ENCODE results near the gene FTO. TPM values are rescaled to one million over a fixed set of nuclear protein-coding genes. Genes with fewer than 3 reads are reported as not detected.

Gene FTO
- total RNA-seq, 2 experiments from 2014 or later, result 48.6 to 53.2 TPM

DNA sequence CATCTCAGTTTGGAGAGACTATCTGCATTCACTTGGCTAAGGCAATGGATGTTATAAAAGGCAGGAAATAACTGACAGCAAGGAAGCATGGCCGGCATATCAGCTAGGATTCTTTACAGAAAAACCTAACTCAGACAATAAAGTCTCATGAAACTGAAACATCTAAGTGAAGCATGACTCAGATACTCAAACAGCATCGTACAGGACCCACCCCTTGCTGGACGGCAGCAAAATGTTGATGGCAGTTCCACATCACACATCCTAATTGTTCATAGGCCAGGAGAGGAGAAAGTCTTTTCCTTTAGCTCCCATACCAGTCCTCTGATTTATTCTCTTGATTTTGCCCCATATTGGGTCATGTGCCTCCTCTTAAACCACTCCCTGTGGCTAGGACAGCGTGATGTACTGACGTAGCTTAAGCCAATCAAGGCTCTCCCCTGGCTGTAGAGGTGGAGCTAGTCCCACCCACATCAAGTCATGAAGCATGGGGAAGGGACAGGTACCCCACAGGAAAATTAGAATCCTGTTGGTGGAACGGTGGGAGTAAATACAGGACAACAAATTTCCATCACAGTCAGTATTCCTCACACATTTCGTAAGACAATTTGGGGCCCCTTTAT lies 403.7 kb downstream of the FTO start:
- DNase-seq (no peak), ATAC-seq (no peak)
- Mint-ChIP-seq H3K9me3 (no peaks in the 10 kb centered on the region), H3K27me3 (no peaks in the 10 kb centered on the region), H3K4me1 (ENCODE audit: low read depth) (no peaks in the 10 kb centered on the region), H3K27ac (no peak overlapping the region), H3K4me3 (no peak overlapping the region), H3K36me3 (ENCODE audit: low read depth) (peaks cover 10% of the 10 kb centered on the region)
- intact Hi-C loops (cut with micrococcal nuclease), result no loop called here
- ChIA-PET POLR2A (interaction anchor here (0.5 kb wide), 1 partner anchor 696 kb away, joined by 4 read pairs; no protein-coding TSS in a partner anchor), CTCF (no interaction called here)
- TF ChIP-seq, protein P1, sequence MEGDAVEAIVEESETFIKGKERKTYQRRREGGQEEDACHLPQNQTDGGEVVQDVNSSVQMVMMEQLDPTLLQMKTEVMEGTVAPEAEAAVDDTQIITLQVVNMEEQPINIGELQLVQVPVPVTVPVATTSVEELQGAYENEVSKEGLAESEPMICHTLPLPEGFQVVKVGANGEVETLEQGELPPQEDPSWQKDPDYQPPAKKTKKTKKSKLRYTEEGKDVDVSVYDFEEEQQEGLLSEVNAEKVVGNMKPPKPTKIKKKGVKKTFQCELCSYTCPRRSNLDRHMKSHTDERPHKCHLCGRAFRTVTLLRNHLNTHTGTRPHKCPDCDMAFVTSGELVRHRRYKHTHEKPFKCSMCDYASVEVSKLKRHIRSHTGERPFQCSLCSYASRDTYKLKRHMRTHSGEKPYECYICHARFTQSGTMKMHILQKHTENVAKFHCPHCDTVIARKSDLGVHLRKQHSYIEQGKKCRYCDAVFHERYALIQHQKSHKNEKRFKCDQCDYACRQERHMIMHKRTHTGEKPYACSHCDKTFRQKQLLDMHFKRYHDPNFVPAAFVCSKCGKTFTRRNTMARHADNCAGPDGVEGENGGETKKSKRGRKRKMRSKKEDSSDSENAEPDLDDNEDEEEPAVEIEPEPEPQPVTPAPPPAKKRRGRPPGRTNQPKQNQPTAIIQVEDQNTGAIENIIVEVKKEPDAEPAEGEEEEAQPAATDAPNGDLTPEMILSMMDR (IDR thresholded peaks at IDR 0.05), result no peak

DNA sequence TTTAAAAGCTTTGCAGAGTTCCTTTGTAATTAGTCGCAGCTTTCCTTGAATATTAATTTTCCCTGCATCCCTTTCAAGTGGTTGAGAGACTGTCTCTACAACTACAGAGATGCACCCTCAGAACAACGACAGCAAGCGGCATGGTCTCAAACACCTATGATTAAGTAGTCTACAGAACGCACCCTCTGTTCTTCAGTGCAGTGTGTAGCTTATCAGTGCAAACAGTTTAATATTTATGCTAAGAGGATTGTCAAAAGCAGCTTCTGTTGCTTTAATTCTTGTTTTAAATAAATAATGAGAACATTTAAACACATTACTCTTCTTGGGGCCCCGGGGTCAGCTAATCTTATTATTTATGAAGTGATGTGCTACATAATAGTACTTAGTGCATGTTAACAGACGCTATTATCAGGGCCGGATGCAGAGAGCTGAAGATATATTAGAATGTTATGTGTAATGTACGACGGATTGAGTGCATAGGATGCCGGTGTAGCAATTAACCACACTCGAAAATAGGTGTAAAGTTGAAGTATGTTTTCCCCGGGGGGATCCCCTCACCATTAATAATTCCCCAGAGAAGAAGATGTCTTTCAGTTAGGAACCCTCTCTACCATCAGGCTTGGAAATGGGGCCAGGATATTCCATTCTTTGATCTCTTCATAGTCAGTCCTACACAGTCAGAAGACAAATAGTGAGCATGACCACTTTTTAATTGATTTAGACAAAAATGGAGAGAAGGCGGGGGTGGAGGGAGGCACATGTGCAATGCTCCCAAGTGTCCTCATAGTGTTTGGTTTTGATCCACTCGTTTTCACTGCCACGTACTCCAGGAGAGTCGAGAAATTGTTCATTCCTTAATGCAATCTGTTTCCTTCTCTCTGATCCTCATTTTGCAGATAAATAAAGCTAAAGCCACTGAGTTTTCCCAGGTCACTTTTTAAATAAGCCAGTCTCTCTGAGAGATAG lies 406.3 kb downstream of the FTO start:
- ChIA-PET POLR2A (no interaction called here), CTCF (no interaction called here)
- TF ChIP-seq, protein P1 (IDR thresholded peaks at IDR 0.05), result no peak
- H3K4me1 Mint-ChIP-seq (ENCODE audit: low read depth), result no peaks in the 10 kb centered on the region
- H3K27ac Mint-ChIP-seq, result no peak overlapping the region
- no peaks in the 10 kb centered on the region for H3K27me3 Mint-ChIP-seq
- ATAC-seq (no peak), DNase-seq (no peak)
- H3K4me3 Mint-ChIP-seq, result no peak overlapping the region
- H3K36me3 Mint-ChIP-seq (ENCODE audit: low read depth), result peaks cover 25% of the 10 kb centered on the region
- H3K9me3 Mint-ChIP-seq, result no peaks in the 10 kb centered on the region
- intact Hi-C loops (cut with micrococcal nuclease), result no loop called here

DNA sequence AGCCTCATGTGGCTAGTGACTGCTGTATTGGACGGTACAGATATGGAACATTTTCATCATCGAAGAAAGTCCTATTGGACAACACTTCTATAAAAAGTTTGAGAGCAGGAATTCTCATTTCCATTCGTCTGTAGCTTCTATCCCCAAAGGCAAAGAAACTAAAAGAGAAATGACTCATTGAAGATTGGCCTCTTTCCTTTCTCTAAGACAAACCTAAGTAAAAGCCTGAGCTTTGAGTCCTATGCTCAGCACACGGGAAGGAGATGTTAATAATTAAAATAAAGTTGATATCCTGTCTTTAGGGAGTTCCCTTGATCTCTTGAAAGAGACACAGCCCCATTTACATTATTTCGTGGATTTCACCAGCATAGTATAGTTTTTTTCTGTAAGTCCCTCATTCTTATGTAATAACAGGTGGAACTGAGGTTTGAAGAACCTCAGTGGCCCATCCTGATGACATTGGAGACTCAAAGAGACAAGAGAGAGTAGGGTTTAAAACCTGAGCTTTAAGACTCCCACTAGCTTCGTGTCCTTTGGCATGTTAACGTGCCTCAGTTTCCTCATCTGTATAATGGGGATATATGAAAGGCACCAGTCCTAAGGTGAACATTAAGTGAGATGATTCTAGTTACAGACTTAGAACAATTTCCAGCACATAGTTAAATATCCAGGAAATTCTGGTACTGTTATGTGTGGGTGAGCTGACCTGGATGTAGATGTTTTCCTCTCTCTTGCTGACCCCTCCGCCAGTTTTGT lies 408.7 kb downstream of the FTO start:
- ATAC-seq (no peak), DNase-seq (no peak)
- H3K27me3 Mint-ChIP-seq, result no peaks in the 10 kb centered on the region
- ChIA-PET POLR2A (no interaction called here), CTCF (interaction anchor here (1.2 kb wide), 1 partner anchor 370 kb away, joined by 3 read pairs; no protein-coding TSS in a partner anchor)
- intact Hi-C loops (cut with micrococcal nuclease), result no loop called here
- no peaks in the 10 kb centered on the region for H3K9me3 Mint-ChIP-seq
- no peak overlapping the region for H3K27ac Mint-ChIP-seq
- H3K36me3 Mint-ChIP-seq (ENCODE audit: low read depth), result peaks cover 31% of the 10 kb centered on the region
- TF ChIP-seq, protein P1 (IDR thresholded peaks at IDR 0.05), result no peak
- no peaks in the 10 kb centered on the region for H3K4me1 Mint-ChIP-seq (ENCODE audit: low read depth)
- H3K4me3 Mint-ChIP-seq, result no peak overlapping the region

DNA sequence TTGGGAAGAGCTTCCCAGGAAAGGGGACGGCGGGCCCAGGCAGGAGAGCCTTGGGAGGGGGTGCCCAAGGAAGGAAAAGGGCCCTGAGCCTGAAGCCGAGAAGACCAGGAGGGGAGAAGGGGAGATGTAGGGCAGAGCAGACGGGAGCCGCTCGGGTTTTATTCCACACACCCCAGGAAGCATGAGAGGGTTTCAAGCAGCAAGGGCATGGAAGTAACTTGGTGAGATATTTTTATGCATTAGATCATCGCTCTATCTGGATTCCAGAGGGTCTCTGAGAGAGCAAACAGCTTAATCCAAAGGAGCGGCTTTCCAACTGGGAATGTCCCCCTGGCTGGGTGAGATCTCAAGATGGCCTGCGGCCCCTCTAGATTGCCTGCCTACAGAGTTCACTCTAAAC lies 411.6 kb downstream of the FTO start:
- DNase-seq, result no peak
- Mint-ChIP-seq H3K9me3 (no peaks in the 10 kb centered on the region), H3K4me3 (no peak overlapping the region), H3K27ac (no peak overlapping the region), H3K36me3 (ENCODE audit: low read depth) (peaks cover 32% of the 10 kb centered on the region), H3K27me3 (no peaks in the 10 kb centered on the region), H3K4me1 (ENCODE audit: low read depth) (no peaks in the 10 kb centered on the region)
- intact Hi-C loops (cut with micrococcal nuclease), result no loop called here
- ChIA-PET CTCF (interaction anchor here (2.0 kb wide), 1 partner anchor 14 kb away, joined by 5 read pairs; no protein-coding TSS in a partner anchor), POLR2A (no interaction called here)
- TF ChIP-seq, protein P1 (IDR thresholded peaks at IDR 0.05), result no peak
- no peak for ATAC-seq

Measured in activated CD8-positive, alpha-beta T cell treated with anti-CD3 and anti-CD28 coated beads for 36 hours (primary cell).